ENCODE results near the gene PREX1. TPM values are rescaled to one million over a fixed set of nuclear protein-coding genes. Genes with fewer than 3 reads are reported as not detected.
A peak's percentile ranks its signal among the peaks of the same experiment; 100 is the strongest.

The PREX1 gene
- total RNA-seq, 1 donor from 2014 or later, result 66.0 TPM

DNA sequence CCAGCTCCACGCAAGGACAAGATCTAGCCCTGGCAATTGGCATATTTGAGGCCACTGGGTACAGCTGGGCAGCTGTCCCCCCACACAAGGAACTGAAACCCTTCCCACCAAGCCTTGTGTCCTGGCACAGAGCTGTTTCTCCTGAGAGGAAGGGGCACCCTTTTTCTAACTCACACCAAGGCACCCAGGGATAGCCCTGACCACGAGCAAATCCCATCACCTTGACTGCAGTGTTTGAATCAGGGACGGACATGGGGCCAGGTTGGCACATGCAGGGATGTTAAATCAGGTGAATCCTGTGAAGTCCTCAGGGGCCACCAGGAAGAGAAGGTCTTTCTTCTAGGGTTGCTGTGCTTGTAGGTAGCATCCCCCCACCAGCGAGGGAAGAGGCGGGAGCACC lies 246.6 kb downstream of the PREX1 start:
- TF ChIP-seq CTCF (IDR thresholded peaks at IDR 0.05), result no peak
- intact Hi-C loops (cut with DNase I), result no loop called here
- peaks cover 12% of the 10 kb centered on the region for H3K27me3 ChIP-seq
- DNase-seq (no peak), ATAC-seq (no peak)
- no peak overlapping the region for H3K27ac ChIP-seq
- H3K4me1 ChIP-seq, result no peaks in the 10 kb centered on the region
- no peaks in the 10 kb centered on the region for H3K9me3 ChIP-seq
- H3K36me3 ChIP-seq, result no peaks in the 10 kb centered on the region
- H3K4me3 ChIP-seq, result no peak overlapping the region

DNA sequence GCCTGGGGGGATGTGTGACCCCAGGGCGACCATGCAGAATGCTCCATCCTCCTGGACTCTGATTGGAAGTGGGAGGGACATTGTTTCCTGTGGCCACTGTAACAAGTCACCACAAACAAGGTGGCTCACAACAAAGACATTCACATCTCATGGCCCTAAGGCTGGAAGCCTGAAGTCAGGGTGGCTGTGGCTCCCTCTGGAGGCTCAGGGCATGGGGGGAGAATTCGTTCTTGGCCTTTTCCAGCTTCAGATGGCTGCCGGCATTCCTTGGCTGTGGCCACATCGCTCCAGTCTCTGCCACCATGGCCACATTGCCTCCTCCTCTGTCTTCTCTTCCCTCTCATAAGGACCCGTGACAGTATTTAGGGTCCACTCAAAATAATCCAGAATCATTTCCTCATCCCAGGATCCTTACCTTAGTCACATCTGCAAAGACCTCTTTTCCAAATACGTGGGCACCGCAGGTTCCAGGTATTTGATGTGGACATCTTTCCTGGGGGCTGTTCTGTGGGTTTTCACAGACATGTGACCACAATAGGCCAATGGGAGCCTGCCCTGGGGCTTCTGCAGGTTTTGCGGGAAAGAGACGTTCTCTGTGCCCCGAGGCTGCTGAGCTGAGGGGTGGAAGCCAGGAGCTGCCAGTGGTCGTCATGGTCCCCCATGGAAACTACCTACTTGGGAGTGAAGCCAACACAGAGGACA lies 249.3 kb downstream of the PREX1 start:
- Histone ChIP-seq H3K4me1 (no peaks in the 10 kb centered on the region), H3K4me3 (no peak overlapping the region), H3K27me3 (peaks cover 17% of the 10 kb centered on the region), H3K27ac (no peak overlapping the region), H3K9me3 (no peaks in the 10 kb centered on the region), H3K36me3 (no peaks in the 10 kb centered on the region)
- TF ChIP-seq CTCF (IDR thresholded peaks at IDR 0.05), result no peak
- intact Hi-C loops (cut with DNase I), result no loop called here
- ATAC-seq (no peak), DNase-seq (no peak)

DNA sequence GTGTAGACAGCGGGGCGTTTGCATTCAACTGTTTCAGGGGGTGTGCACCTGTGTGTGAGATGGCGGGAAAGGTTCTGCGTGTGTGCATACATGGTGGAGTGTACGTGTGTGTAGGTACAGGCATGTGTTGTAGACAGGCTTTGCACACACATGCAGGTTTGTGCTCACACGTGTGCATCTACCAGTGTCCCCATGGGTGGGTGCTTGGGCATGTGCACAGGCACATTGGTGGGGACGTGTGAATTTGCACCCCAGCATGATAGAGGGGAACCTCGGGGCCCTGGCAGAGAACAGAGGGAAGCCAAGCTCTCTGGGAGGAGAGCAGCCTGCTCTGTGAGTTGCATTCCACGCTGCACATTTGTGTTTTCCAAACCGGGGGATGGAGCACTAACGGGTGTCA lies 250.2 kb downstream of the PREX1 start:
- TF ChIP-seq CTCF (IDR thresholded peaks at IDR 0.05), result no peak
- intact Hi-C loops (cut with DNase I), result no loop called here
- ATAC-seq (peak; percentile 21), DNase-seq (no peak)
- H3K27me3 ChIP-seq, result peaks cover 16% of the 10 kb centered on the region
- no peak overlapping the region for H3K4me3 ChIP-seq
- no peaks in the 10 kb centered on the region for H3K9me3 ChIP-seq
- no peak overlapping the region for H3K27ac ChIP-seq
- no peaks in the 10 kb centered on the region for H3K36me3 ChIP-seq
- no peaks in the 10 kb centered on the region for H3K4me1 ChIP-seq

DNA sequence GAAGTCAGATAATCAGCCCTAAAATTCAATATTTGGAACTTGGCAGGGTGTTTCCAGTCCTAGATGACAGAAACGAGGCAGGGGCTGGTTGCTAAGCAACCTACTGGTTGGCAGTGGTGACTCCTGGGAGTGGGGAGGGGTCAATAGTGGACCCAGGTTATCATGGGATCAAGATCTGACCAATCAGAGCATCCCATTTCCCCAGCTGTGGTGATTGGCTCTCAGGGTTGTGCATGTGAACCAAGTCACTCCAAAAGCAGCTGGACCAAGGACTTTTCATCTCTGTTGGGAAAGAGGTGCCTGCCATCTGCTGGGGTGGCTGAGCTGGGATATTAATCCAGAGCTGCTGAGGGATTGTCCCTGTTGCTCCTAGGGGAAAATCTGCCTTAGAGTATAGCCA lies 253.4 kb downstream of the PREX1 start:
- no peaks in the 10 kb centered on the region for H3K9me3 ChIP-seq
- no peak overlapping the region for H3K27ac ChIP-seq
- H3K27me3 ChIP-seq, result peaks cover 6% of the 10 kb centered on the region
- ATAC-seq (no peak), DNase-seq (no peak)
- H3K4me1 ChIP-seq, result no peaks in the 10 kb centered on the region
- intact Hi-C loops (cut with DNase I), result no loop called here
- TF ChIP-seq CTCF (IDR thresholded peaks at IDR 0.05), result no peak
- no peaks in the 10 kb centered on the region for H3K36me3 ChIP-seq
- no peak overlapping the region for H3K4me3 ChIP-seq

Other genes with a start within 250 kb of the PREX1 start
- 37.9 TPM for gene ARFGEF2, start 93.7 kb upstream of the PREX1 start, total RNA-seq
- 37.8 TPM for gene CSE1L, start 218.3 kb upstream of the PREX1 start, total RNA-seq

Measured in upper lobe of right lung (tissue), 1 donor.